PC-9 (cell line): Measurements from ENCODE around the gene ETV6. TPM values are rescaled to one million over a fixed set of nuclear protein-coding genes. Genes with fewer than 3 reads are reported as not detected.

Experiments used
- BruUV-seq: library from RNA; stranded (reverse); fragments of 400-500 nt; replicated peaks from 2 replicates; lab custom pipeline; 2021; lab: Mats Ljungman, UMichigan
- CTCF ChIA-PET: fragments of 300-600 bp; sonication (Branson Sonifier 250); formaldehyde crosslinking; loops from one replicate; lab custom pipeline; 2022; ENCODE audit warnings: antibody characterized with exemption; lab: Charles Lee
- POLR2A ChIA-PET: fragments of 300-600 bp; sonication (Branson Sonifier 250); formaldehyde crosslinking; loops from one replicate; lab custom pipeline; 2022; ENCODE audit warnings: antibody characterized with exemption; ENCODE audit not compliant: unreplicated experiment; lab: Charles Lee
- DNase-seq, 2 experiments: peaks; one replicate each; pipeline versions ENCODE4 v3.0.0 to v3.0.0-alpha.2; 2015 to 2022; ENCODE audit warnings: mixed read lengths in 1 of 2
- H2AFZ ChIP-seq: fragments of 200-600 bp; sonication (generic); 2 replicates; pipeline ENCODE4 v1.8.1; 2017; ENCODE audit warnings: antibody characterized with exemption
- H3F3A ChIP-seq: fragments of 200-600 bp; sonication (generic); 2 replicates; pipeline ENCODE4 v1.8.1; 2017; ENCODE audit warnings: antibody characterized with exemption, mild to moderate bottlenecking, low read depth; ENCODE audit not compliant: insufficient read depth
- H3K27ac ChIP-seq: fragments of 200-600 bp; sonication (generic); 2 replicates; pipeline ENCODE4 v1.6.1; 2016; ENCODE audit warnings: mixed run types
- H3K27me3 ChIP-seq: fragments of 200-600 bp; sonication (generic); 2 replicates; pipeline ENCODE4 v1.6.1; 2016; ENCODE audit warnings: low read depth, mixed run types; ENCODE audit not compliant: insufficient read depth
- H3K36me3 ChIP-seq: fragments of 200-600 bp; sonication (generic); 2 replicates; pipeline ENCODE4 v1.6.1; 2016; ENCODE audit warnings: low read depth, mixed run types
- H3K4me1 ChIP-seq: fragments of 200-600 bp; sonication (generic); replicated peaks from 2 replicates; pipeline ENCODE4 v1.6.1; 2016; ENCODE audit warnings: mixed run types; ENCODE audit not compliant: insufficient read depth
- H3K4me2 ChIP-seq: fragments of 200-600 bp; sonication (generic); 2 replicates; pipeline ENCODE4 v1.6.1; 2017; ENCODE audit warnings: mixed run types
- H3K4me3 ChIP-seq: fragments of 200-600 bp; sonication (generic); 2 replicates; pipeline ENCODE4 v1.6.1; 2016; ENCODE audit warnings: mixed run types
- H3K79me2 ChIP-seq: fragments of 200-600 bp; sonication (generic); 2 replicates; pipeline ENCODE4 v1.6.1; 2017; ENCODE audit warnings: low read depth, mixed run types
- H3K9me2 ChIP-seq: fragments of 200-600 bp; sonication (generic); 2 replicates; pipeline ENCODE4 v1.8.1; 2017; ENCODE audit warnings: mild to moderate bottlenecking; ENCODE audit not compliant: insufficient read depth
- H3K9me3 ChIP-seq: fragments of 200-600 bp; sonication (generic); 2 replicates; pipeline ENCODE4 v1.8.1; 2016; ENCODE audit warnings: low read depth; ENCODE audit not compliant: insufficient read depth
- H4K20me1 ChIP-seq: fragments of 200-600 bp; sonication (generic); 2 replicates; pipeline ENCODE4 v1.8.1; 2017; ENCODE audit not compliant: insufficient read depth
- EZH2 ChIP-seq: fragments of 200-600 bp; sonication (generic); IDR thresholded peaks from 2 replicates; pipeline ENCODE4 v1.8.0; 2017; ENCODE audit warnings: antibody characterized with exemption, low read depth
- intact Hi-C: fragments of 100-400 bp; cut with micrococcal nuclease; formaldehyde crosslinking; loops from one replicate; pipeline ENCODE4 v1.10.0; 2022; ENCODE audit not compliant: unreplicated experiment
- total RNA-seq: library from RNA; stranded (reverse); gene quantifications from 2 replicates; pipeline ENCODE4 v1.2.3, GENCODE V29; 2021
- TF ChIP-seq, protein P1 (sequence below): fragments of 200-600 bp; sonication (generic); conservative IDR thresholded peaks from 2 replicates; pipeline ENCODE4 v1.6.1; 2017; ENCODE audit warnings: mixed run types, antibody characterized with exemption, mild to moderate bottlenecking, moderate library complexity

The ETV6 gene
- total RNA-seq, 1 experiment from 2014 or later: 62.8 TPM

DNA sequence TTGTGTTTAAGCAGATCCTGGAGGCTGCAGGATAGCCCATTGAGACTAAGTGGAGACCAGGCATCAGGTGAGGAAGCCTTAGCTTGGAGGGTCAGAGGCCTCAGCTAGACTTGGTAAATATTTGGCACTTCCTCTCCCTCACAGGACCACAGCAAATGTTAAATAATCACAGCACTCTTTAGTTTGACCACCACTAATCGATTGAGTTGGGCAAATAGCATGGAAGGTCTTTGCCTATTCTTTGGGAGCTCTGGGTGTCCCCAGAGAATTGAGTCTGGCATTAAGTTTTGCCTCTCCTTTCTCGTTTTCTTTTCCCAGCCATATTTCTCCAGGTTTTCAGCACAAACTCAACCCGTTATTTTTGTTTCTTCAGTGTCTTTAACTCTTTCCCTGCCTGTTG is 61.4 kb downstream of the ETV6 start:
- BruUV-seq: no TSS peak
- Histone ChIP-seq H3F3A (no peaks in the 10 kb centered on the region), H3K4me1 (no peaks in the 10 kb centered on the region), H4K20me1 (no peaks in the 10 kb centered on the region), H3K27me3 (no peaks in the 10 kb centered on the region), H3K79me2 (peaks cover 29% of the 10 kb centered on the region), H3K9me3 (no peaks in the 10 kb centered on the region), H3K4me3 (no peak overlapping the region), H3K4me2 (no peak overlapping the region), H3K27ac (no peak overlapping the region), H3K36me3 (no peaks in the 10 kb centered on the region), H2AFZ (no peak overlapping the region), H3K9me2 (no peaks in the 10 kb centered on the region)
- intact Hi-C loops: no loop called here
- TF ChIP-seq EZH2: no peak
- TF ChIP-seq, protein P1, sequence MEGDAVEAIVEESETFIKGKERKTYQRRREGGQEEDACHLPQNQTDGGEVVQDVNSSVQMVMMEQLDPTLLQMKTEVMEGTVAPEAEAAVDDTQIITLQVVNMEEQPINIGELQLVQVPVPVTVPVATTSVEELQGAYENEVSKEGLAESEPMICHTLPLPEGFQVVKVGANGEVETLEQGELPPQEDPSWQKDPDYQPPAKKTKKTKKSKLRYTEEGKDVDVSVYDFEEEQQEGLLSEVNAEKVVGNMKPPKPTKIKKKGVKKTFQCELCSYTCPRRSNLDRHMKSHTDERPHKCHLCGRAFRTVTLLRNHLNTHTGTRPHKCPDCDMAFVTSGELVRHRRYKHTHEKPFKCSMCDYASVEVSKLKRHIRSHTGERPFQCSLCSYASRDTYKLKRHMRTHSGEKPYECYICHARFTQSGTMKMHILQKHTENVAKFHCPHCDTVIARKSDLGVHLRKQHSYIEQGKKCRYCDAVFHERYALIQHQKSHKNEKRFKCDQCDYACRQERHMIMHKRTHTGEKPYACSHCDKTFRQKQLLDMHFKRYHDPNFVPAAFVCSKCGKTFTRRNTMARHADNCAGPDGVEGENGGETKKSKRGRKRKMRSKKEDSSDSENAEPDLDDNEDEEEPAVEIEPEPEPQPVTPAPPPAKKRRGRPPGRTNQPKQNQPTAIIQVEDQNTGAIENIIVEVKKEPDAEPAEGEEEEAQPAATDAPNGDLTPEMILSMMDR: no peak
- ChIA-PET POLR2A (no interaction called here), CTCF (no interaction called here)
- DNase-seq: no peak

DNA sequence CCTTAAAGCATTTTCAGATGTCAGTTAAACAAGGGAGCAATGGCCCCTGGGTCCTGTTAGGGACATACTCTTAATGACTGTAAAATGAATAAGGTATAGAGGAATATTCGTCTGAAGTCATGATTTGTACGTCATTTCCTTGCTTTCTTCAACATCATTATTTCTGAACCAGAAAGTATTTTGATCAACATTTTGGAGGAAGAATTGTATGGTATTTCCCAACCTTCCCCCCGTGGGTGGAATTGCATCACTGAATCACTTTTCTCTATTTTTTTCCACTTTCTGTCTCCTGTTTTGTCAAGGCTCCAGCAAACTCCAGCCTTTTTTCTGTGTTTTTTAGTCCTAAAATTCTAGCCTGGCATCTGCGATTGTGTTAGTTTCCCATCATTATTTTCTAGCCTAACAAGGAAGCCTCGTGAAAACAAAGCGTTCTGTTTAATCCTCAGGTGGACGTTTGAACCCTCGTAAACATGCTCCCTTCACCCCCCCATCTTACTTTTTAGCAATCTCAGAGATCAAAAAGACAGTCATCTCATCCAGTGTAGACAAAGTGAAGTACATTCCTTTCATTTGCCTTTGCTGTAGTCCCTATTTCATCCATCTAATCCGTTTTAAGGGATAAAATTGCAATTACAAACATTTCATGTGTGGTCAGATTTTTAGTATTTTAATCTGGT is 62.3 kb downstream of the ETV6 start:
- Histone ChIP-seq H3K79me2 (peaks cover 33% of the 10 kb centered on the region), H3K9me3 (no peaks in the 10 kb centered on the region), H3K27ac (no peak overlapping the region), H3K9me2 (no peaks in the 10 kb centered on the region), H3K27me3 (no peaks in the 10 kb centered on the region), H3K4me1 (no peaks in the 10 kb centered on the region), H4K20me1 (no peaks in the 10 kb centered on the region), H3K4me2 (no peak overlapping the region), H3K36me3 (no peaks in the 10 kb centered on the region), H2AFZ (no peak overlapping the region), H3K4me3 (no peak overlapping the region), H3F3A (no peaks in the 10 kb centered on the region)
- no peak for DNase-seq
- no peak for TF ChIP-seq EZH2
- TF ChIP-seq, protein P1: no peak
- no TSS peak for BruUV-seq
- POLR2A ChIA-PET: no interaction called here
- CTCF ChIA-PET: no interaction called here
- intact Hi-C loops: no loop called here

DNA sequence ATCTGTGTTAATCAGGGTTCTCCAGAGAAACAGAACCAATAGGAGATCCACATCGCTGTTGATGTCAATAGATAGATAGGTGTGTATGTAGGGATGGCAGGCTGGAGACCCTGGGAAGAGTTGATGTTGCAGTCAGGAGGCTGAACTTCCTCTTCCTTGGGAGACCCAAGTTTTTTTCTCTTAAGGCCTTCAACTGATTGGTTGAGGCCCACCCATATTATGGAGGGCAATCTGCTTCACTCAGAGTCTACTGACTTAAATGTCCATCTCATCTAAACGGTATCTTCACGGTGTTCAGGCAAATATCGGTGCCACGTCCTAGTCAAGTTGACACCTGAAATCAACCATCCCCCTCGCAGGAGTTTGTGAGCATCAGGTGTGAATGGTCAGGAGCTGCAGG is 63.0 kb downstream of the ETV6 start:
- H3K27me3 ChIP-seq: no peaks in the 10 kb centered on the region
- H3F3A ChIP-seq: no peaks in the 10 kb centered on the region
- H3K4me1 ChIP-seq: no peaks in the 10 kb centered on the region
- DNase-seq: no peak
- CTCF ChIA-PET: no interaction called here
- BruUV-seq: no TSS peak
- no peaks in the 10 kb centered on the region for H3K9me2 ChIP-seq
- peaks cover 33% of the 10 kb centered on the region for H3K79me2 ChIP-seq
- no peaks in the 10 kb centered on the region for H3K9me3 ChIP-seq
- no peak overlapping the region for H3K4me3 ChIP-seq
- no peaks in the 10 kb centered on the region for H4K20me1 ChIP-seq
- H3K27ac ChIP-seq: no peak overlapping the region
- no peaks in the 10 kb centered on the region for H3K36me3 ChIP-seq
- POLR2A ChIA-PET: no interaction called here
- intact Hi-C loops: no loop called here
- TF ChIP-seq, protein P1: no peak
- no peak for TF ChIP-seq EZH2
- H3K4me2 ChIP-seq: no peak overlapping the region
- no peak overlapping the region for H2AFZ ChIP-seq
